SK-N-MC (cell line): ENCODE measurements around the gene TSPAN32.

ENCODE experiments used
- EZH2 ChIP-seq: fragments of 200-600 bp; sonication (generic); IDR thresholded peaks from one replicate; pipeline ENCODE4 v1.6.1; 2017; ENCODE audit warnings: antibody characterized with exemption
- POLR2AphosphoS5 ChIP-seq: IDR thresholded peaks from 2 replicates; pipeline ENCODE4 v1.6.1; 2012; ENCODE audit warnings: mild to moderate bottlenecking, low read depth, low read length, borderline replicate concordance

DNA sequence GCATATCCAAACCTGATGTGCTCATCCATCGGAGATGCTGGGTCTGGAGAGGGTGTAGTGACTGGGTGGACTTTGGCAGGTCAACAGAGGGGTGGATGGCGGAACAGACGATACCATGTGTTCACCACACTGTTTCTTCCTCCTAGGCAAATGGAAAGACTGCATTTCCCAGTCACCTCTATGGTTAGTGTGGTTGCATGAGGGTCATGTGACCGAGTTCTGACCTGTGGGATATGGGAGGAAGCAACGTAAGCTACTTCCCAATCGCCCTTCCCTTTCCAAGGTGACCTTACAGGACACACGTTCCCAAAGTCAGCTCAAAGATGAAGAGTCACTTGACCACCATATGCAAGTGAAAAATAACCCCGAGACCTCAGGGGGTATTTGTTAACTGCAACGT is 27.7 kb downstream of the TSPAN32 start:
- TF ChIP-seq POLR2AphosphoS5 (no peak), EZH2 (no peak)
